ENCODE data around the gene STAT1. TPM values are rescaled to one million over a fixed set of nuclear protein-coding genes. Genes with fewer than 3 reads are reported as not detected.

Gene STAT1
- total and polyA plus RNA-seq, 12 donors = 8.9 to 438 (median 48.6) TPM

GRCh38 chr2:190990132-190990531, 23.8 kb downstream of the STAT1 start:
- Histone ChIP-seq H3K4me1 (peaks cover 0 to 13% (median 0%) of the 10 kb centered on the region in 9 donors), H3K9me3 (no peaks in the 10 kb centered on the region), H3K27me3 (no peaks in the 10 kb centered on the region), H3K27ac (no peak overlapping the region), H3K36me3 (peaks cover 0 to 100% (median 77%) of the 10 kb centered on the region in 9 donors), H3K4me3 (no peak overlapping the region)
- TF ChIP-seq CTCF (IDR thresholded peaks at IDR 0.05) = no peak
- intact Hi-C loops (cut with DNase I) = loop anchor here in 2 of 10 donors (10.0 kb wide), 2 partner anchors 135 to 205 kb away; no protein-coding TSS in a partner anchor
- DNase-seq = no peak
- 90 to 91% methylated on average over 6 of the region's 6 CpGs for WGBS, 2 donors
- no peak for ATAC-seq

GRCh38 chr2:190988910-190989309, 25.1 kb downstream of the STAT1 start:
- peaks cover 0 to 13% (median 0%) of the 10 kb centered on the region in 9 donors for H3K4me1 ChIP-seq
- no peak for DNase-seq
- no peaks in the 10 kb centered on the region for H3K9me3 ChIP-seq
- H3K4me3 ChIP-seq = no peak overlapping the region
- no peaks in the 10 kb centered on the region for H3K27me3 ChIP-seq
- H3K36me3 ChIP-seq = peaks cover 0 to 100% (median 77%) of the 10 kb centered on the region in 9 donors
- no peak for ATAC-seq
- WGBS, 2 donors = 94 to 95% methylated on average over 3 of the region's 3 CpGs
- intact Hi-C loops (cut with DNase I) = no loop called here
- no peak overlapping the region for H3K27ac ChIP-seq
- no peak for TF ChIP-seq CTCF (IDR thresholded peaks at IDR 0.05)

- DNase-seq (no peak), ATAC-seq (no peak)
- H3K4me1 ChIP-seq = peaks cover 0 to 13% (median 0%) of the 10 kb centered on the region in 9 donors
- H3K36me3 ChIP-seq = peaks cover 0 to 100% (median 80%) of the 10 kb centered on the region in 9 donors
- no peaks in the 10 kb centered on the region for H3K27me3 ChIP-seq
- no peak for TF ChIP-seq CTCF (IDR thresholded peaks at IDR 0.05)
- no peak overlapping the region for H3K4me3 ChIP-seq
- intact Hi-C loops (cut with DNase I) = no loop called here
- WGBS, 2 donors = 95 to 97% methylated on average over 5 of the region's 5 CpGs
- H3K9me3 ChIP-seq = no peaks in the 10 kb centered on the region
- no peak overlapping the region for H3K27ac ChIP-seq
Measured at GRCh38 chr2:190987938-190988337, 26.0 kb downstream of the STAT1 start.

- intact Hi-C loops (cut with DNase I) = no loop called here
- no peaks in the 10 kb centered on the region for H3K27me3 ChIP-seq
- TF ChIP-seq CTCF (IDR thresholded peaks at IDR 0.05) = no peak
- H3K4me3 ChIP-seq = no peak overlapping the region
- no peaks in the 10 kb centered on the region for H3K9me3 ChIP-seq
- ATAC-seq (no peak), DNase-seq (no peak)
- peaks cover 0 to 13% (median 0%) of the 10 kb centered on the region in 9 donors for H3K4me1 ChIP-seq
- 97 to 100% methylated on average over 1 of the region's 1 CpG for whole genome bisulfite sequencing, 2 donors
- H3K36me3 ChIP-seq = peaks cover 0 to 100% (median 87%) of the 10 kb centered on the region in 9 donors
- no peak overlapping the region for H3K27ac ChIP-seq
Measured at GRCh38 chr2:190987116-190987515, 26.9 kb downstream of the STAT1 start.
